MV-4-11 (cell line): ENCODE data around the gene PRUNE1.

Experiments
- DNase-seq: peaks from one replicate; lab custom pipeline; 2025; lab: John Stamatoyannopoulos, UW

PRUNE1 gene

GRCh38 chr1:151008244-151009205 is at the start of gene PRUNE1:
Gene PRUNE1, plus strand, starts transcription at chr1:151008449. Its CDS starts 184 bp downstream, at chr1:151008633.
- DNase-seq, result peak; percentile 94

DNA sequence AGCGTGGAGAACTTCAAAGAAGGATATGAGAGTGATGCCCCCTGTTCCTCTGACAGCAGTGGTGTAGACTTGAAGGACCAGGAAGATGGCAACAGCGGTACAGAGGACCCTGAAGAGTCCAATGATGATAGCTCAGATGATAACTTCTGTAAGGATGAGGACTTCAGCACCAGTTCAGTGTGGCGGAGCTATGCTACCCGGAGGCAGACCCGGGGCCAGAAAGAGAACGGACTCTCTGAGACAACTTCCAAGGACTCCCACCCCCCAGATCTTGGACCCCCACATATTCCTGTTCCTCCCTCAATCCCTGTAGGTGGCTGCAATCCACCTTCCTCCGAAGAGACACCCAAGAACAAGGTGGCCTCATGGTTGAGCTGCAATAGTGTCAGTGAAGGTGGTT is 47.6 kb upstream of the PRUNE1 start:
- no peak for DNase-seq

- DNase-seq, result no peak
Measured at GRCh38 chr1:150961756-150962155, 46.5 kb upstream of the PRUNE1 start.

DNA sequence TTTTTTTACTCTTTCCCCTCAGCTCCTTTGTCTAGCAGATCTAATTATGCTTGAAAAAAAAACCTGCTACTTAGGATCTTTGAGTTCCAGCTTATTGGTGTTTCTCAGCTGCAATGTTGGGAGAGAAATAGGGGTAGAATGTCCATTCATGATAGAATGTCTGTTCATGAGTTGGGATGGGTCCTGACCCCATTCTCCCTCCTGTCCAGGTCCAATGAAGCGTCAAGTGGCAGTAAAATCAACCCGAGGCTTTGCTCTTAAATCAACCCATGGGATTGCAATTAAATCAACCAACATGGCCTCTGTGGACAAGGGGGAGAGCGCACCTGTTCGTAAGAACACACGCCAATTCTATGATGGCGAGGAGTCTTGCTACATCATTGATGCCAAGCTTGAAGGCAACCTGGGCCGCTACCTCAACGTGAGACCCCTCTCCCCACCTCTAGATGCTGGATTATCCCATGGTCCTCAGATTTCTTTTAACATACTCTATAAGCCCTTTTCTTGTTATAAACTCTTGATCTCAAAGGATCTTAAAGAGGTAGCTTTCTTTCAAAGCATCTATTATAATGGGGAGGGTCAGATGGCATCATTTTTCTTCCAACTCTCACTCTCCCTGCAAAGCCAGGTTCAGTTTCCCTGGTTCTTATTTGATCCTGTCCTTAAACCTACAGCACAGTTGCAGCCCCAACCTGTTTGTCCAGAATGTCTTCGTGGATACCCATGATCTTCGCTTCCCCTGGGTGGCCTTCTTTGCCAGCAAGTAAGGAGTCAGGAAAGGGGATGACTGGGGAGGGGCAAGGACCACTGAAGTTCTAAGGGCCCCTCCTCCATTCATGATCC is 44.7 kb upstream of the PRUNE1 start:
- DNase-seq, result no peak

DNA sequence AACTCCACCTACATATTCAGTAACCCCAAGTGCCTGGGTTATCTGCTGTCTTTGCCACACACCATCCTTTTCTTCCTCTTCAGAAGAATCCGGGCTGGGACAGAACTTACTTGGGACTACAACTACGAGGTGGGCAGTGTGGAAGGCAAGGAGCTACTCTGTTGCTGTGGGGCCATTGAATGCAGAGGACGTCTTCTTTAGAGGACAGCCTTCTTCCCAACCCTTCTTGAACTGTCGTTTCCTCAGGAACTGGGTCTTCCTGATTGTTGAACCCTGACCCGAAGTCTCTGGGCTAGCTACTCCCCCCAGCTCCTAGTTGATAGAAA is 44.1 kb upstream of the PRUNE1 start:
- DNase-seq, result no peak

DNA sequence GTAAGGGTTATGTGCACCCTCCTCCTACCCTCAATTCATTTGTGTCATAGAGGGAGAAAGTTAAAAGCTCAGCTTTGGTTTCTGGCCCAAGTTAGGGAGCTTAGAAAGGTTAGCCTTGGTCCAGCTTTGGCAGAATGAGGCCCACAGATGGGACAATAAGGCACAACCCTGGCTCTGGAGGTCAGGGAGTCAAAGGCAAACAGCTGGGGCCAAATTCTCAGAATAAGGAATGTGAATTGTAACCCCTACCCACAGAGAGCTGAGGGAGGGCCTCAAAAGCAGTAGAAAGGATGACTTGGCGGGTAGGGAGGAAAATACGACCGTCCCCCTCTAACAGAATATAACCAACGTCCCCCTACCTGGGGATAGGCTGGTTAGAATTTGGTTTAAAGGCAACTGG is 42.6 kb upstream of the PRUNE1 start:
- DNase-seq, result no peak

GRCh38 chr1:150966011-150966410 is 42.2 kb upstream of the PRUNE1 start:
- no peak for DNase-seq

GRCh38 chr1:150967936-150968335 is 40.3 kb upstream of the PRUNE1 start:
- no peak for DNase-seq

DNA sequence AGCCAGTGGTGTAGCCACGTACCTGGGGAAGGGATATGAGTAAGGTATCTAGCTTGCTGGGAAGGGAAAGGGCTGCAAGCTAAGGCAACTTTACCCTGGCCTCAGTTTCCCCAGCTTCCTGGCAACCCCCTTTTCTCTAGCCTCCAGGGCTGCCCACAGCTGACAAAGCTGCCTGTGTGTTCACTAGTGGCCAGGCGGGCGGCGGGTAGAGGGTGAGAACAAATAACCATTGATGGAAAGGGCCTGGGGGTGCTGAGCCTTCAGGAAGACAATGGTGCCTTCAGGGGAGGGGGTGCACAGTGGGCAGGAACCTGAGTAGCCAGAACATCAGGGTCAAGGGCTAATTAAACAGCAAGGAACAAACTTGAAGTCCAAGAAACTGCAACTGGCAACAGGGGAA is 39.8 kb upstream of the PRUNE1 start:
- no peak for DNase-seq

DNA sequence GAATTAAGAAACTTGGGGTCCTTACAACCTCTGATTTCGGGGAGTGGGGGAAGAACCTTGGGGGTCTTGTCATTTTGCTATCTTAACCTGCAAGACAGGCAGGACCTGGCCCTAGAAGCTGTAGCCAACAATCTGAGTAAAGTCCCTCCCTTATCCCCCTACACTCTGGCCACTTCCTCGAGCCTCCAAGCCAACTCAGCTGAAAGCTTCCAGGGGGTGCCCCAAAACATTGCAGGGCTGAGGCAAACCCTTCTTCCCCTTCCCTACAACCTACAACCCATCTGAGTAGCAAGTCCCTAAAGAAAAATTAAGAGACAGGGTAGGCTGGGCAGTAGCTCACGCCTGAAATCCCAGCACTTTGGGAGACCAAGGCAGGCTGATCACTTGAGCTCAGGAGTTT is 38.6 kb upstream of the PRUNE1 start:
- DNase-seq, result no peak

DNA sequence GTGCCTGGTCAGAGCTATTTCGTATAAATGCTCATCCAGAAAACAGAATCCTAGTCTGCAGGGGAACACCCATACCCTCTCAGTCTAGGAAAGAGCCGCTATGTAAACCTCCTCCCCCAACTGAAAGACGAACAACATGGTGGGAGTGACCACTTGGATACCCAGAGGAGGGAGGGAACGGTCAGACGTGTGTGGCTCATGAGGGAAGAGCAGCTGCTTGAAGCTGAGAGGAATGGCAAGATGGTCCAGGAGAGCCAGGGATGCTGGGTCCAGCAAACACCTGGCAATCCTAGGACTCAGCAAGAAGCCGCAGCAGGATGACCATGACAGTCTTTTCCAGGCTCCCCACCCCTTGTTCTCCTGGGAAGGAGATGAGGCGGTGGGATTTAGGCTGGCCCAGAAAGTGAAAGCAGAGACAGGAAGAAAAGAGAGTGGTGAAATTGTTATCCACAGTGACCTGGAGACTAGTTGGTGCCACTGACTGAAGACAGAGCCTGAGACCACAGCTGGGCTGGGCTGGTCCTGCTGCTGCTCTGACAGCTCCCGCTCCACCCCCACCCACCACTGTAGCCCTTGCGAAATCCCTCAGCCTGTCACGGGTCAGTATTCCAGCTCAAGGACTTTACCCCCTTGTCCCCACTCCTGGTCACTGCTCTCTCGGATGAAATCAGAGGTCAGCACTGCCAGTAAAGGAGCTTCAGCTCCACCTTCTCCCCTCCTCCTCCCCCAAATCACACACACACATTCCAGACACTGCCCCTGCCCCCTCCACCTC is 37.3 kb upstream of the PRUNE1 start:
- peak; percentile 63 for DNase-seq

DNA sequence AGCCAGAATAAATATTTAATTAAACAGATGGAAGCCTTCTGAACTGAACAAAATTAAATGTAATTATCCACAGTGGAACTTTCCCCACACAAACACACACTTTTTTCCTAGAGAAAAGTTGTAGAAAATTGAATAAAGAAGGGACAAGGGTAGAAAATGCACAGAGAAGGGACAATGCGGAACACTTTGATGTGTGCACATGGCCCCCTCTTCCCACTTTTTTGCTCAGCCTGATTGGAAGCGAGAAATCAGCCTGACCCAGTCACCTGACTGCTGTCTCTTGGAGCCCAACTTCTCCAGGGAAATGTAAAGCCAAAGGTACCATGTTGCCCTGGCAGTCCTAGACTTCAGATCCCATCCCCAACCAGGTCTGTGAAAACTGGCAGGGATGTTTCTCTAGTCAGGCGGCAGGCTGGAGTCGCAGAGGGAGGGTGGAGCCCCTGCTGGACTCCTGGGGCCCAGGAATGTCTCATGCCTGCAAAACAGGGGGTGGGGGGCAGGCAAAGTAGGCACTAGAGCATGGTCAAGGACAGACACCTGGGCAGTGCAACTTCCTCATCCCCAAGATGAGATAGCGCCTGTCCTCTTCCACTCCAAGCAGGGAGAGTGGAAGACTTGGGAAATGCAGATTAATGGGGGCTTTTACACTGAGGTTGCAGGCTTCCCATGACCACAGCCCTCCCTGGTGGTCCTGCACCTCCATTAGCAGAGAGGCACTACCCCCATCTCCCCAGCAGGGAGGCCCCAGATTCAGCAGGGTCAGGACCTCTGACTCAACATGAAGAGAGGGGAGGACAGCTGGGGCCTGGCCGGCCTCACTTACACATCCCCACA is 36.4 kb upstream of the PRUNE1 start:
- DNase-seq, result no peak

DNA sequence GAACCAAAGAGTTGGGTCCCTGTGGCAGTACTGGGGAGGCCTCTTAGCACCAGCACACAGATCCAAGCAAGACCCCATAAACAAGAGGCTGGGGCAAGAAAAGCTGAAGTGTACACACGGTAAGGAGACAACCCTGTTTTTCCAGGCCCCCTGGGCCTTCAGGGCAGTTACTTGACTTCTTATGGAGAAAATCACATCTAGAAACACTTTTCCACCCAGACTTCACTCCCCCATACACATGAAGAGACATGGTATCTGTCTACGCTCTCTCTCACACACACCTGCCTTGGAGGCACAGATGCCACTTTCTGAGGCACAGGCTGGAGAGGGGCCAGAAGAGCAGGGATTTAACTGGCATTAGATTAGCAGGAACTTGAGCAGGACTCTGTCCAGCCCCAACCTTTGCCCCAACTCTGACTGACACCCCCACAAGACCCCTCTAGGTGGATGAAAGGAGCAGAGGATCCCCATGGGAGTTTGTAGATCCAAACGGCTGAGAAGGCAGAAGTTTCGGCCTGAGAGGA is 35.8 kb upstream of the PRUNE1 start:
- no peak for DNase-seq

- no peak for DNase-seq
Measured at GRCh38 chr1:150973258-150973835, 34.9 kb upstream of the PRUNE1 start.

DNA sequence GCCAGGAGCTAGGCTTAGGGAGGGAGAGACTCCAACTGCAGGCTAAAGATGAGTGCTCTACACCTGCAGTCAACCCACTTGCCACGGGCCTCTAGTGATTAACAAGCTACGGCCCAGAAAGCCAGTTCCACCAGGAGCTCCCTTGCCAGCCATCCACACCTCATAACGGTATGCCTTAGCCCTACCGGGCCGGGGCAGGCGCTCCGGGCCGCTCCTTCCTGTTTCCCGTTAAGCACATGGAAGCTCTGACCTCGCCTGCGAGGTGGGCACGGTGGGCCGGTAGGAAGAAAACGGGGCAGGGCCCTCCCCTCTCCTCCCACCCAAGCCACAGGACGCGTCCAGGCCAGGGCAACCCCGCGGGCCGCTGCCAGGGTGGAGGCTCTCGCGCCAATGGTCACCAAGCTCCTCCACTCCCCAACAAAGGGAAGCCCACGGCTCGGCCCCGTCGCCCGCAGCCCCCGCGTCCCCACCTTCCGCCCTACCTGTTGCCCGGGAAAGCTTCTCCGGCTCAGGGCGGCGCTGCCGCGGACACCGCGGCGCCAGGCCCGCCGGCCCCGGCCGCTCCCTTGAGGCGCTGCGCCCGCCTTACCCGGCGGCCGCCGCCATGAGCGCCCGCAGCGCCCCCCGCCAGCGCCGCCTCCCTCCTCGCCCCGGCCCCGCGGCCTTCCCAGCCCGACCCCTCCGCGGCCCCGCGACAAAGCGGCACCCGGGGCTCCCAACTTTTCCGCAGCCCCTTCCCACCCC is 34.2 kb upstream of the PRUNE1 start:
- DNase-seq, result peak; percentile 26

GRCh38 chr1:150974580-150975478 is 33.4 kb upstream of the PRUNE1 start, which contains the start of gene CERS2:
Gene CERS2, minus strand, starts transcription at chr1:150974835. Its CDS starts 5,745 bp downstream, at chr1:150969090.
- DNase-seq, result peak; percentile 36

GRCh38 chr1:150976401-150976821 is 31.8 kb upstream of the PRUNE1 start:
- DNase-seq, result no peak

- DNase-seq, result peak; percentile 84
Measured at GRCh38 chr1:150976879-150977694, 31.2 kb upstream of the PRUNE1 start.
